Astrocyte of the cerebellum (primary cell): Measurements from ENCODE around the gene KLHL10.

ENCODE experiments used
- DNase-seq: peaks from one replicate; pipeline ENCODE4 v3.0.0-alpha.2; 2011; ENCODE audit warnings: low read depth
- H3K4me3 ChIP-seq: 2 replicates; pipeline ENCODE4 v1.5.1; 2011; ENCODE audit warnings: mild to moderate bottlenecking, low read depth, low read length, moderate library complexity
- in situ Hi-C: cut with HindIII; loops from 2 replicates; pipeline ENCODE4 v1.10.0; 2017; ENCODE audit warnings: low sequenced_read_pairs
- TF ChIP-seq, protein P1 (sequence below): IDR thresholded peaks from 2 replicates; pipeline ENCODE4 v1.5.1; 2012; ENCODE audit warnings: low read length, low read depth, moderate library complexity, mild to moderate bottlenecking; ENCODE audit errors: missing control alignments

KLHL10 gene

GRCh38 chr17:41895617-41896016, 58.0 kb downstream of the KLHL10 start:
- no peak overlapping the region for H3K4me3 ChIP-seq
- TF ChIP-seq, protein P1, sequence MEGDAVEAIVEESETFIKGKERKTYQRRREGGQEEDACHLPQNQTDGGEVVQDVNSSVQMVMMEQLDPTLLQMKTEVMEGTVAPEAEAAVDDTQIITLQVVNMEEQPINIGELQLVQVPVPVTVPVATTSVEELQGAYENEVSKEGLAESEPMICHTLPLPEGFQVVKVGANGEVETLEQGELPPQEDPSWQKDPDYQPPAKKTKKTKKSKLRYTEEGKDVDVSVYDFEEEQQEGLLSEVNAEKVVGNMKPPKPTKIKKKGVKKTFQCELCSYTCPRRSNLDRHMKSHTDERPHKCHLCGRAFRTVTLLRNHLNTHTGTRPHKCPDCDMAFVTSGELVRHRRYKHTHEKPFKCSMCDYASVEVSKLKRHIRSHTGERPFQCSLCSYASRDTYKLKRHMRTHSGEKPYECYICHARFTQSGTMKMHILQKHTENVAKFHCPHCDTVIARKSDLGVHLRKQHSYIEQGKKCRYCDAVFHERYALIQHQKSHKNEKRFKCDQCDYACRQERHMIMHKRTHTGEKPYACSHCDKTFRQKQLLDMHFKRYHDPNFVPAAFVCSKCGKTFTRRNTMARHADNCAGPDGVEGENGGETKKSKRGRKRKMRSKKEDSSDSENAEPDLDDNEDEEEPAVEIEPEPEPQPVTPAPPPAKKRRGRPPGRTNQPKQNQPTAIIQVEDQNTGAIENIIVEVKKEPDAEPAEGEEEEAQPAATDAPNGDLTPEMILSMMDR = no peak
- in situ Hi-C loops = no loop called here
- DNase-seq = no peak

- in situ Hi-C loops = no loop called here
- TF ChIP-seq, protein P1 = no peak
- DNase-seq = no peak
- no peak overlapping the region for H3K4me3 ChIP-seq
These were observed 59.1 kb downstream of the KLHL10 start for GRCh38 chr17:41896726-41897125.
